GM19324 (cell line): ENCODE results near the gene SDC4.
A peak's percentile ranks its signal among the peaks of the same experiment; 100 is the strongest.

ENCODE experiments used
- ATAC-seq: cut with Tn5 transposase; IDR thresholded peaks from one replicate; pipeline ENCODE4 v1.9.1; 2021; ENCODE audit warnings: mild to moderate bottlenecking, moderate library complexity; ENCODE audit not compliant: unreplicated experiment, low FRiP score

The SDC4 gene

DNA sequence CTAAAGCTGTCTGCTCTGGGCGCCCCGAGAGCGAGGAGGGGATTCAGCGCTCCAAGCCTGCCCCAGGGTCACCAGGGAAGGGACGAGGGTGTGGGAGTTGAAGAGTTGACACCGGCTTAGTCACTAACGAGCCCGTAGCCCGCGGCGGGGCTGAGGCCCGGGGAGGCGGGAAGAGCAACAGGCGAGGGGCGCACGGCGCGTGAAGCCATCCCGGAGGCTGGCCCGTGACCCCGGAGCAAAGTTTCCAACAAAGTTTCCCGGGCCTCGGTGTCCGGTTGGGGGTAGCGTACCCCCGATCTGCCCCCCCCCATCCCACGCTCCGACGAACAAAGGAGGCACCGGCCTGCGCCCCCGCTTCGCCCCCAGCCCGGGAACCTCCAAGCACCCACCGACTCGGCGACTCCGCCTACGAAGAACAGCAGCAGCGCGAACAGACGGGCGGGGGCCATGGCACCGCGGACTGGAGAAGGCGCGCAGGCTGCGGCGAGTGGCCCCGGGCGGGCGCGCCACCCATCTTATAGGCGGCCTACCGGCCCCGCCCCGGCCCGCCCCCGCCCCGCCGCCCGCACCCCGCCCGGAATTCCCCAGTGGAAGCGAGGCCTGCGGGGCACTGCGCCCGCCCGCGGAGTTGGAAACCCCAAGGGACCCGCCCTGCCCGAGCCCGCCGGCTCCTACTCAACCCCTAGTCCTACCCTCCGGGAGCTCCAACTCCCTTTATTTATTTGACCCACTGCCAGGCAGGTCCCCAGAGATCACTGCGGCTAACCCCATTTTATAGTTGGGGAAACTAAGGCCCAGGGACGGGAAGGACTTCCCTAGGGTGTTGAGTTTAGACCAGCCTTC, at the start of gene SDC4:
Gene SDC4 (minus strand): TSS at position 489 of the 843 bp plus-strand sequence. CDS start 40 bp downstream, at position 449.
- no peak for ATAC-seq

GRCh38 chr20:45395114-45395415, 46.8 kb upstream of the SDC4 start:
- ATAC-seq = no peak

- ATAC-seq = no peak
Measured at GRCh38 chr20:45394221-45395113, 46.2 kb upstream of the SDC4 start.

DNA sequence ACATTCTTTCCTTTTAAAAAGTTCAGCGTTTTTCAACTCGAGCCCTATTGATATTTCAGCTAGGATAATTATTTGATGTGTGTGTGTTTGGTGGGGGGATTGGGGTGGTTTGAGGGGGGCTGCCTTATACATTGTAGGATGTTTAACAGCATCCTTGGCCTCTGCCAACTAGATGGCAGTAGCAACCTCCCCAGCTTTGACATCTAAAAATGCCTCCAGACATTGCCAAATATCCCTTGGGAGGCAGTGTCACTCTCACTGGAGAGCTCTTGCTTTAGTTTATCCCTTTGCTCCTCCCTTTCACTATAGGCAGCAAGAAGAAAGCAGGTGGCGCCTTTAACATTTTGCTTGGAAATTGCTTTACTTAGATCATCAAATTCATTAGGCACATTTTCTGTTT, 44.5 kb upstream of the SDC4 start:
- no peak for ATAC-seq

GRCh38 chr20:45391559-45391958, 43.3 kb upstream of the SDC4 start:
- ATAC-seq = no peak

DNA sequence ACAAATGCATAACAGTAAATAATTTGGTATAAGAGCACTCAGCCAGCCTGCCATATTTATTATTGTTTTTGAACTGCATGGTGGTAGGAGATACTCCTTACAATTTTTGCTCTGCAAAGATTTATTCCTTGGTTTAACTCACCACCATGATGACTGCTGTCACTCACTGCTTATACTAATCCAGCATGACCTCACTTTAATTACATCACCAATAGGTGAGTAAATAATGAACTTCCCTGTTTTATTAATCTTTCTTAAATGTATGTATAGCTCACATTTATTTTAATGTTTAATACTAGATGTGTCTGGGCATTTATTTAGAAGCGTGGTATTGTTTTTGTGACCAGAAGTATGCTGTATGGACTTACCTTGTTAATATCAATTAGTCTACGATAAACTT, 42.7 kb upstream of the SDC4 start:
- no peak for ATAC-seq

DNA sequence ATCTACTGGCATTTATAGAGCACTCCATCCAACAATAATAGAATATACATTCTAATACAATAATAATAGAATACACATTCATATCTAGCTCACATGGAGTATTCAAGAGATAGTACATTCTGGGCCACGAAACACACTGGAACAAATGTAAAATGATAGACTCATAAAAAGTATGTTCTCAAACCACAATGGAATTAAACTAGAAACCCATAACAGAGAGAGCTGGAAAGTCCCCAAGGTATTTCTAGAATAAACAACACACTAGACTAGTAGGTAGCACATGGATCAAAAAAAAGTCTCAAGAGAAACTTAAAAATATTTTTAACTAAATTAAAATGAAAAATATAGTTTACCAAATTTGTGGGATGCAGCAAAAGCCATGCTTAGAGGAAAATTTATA, 39.0 kb upstream of the SDC4 start:
- no peak for ATAC-seq

- no peak for ATAC-seq
Measured at GRCh38 chr20:45378191-45378590, 30.0 kb upstream of the SDC4 start, which contains the start of gene TP53TG5. Gene TP53TG5, minus strand, starts transcription at chr20:45378325. Its CDS starts 89 bp downstream, at chr20:45378236.

GRCh38 chr20:45377269-45377668, 29.0 kb upstream of the SDC4 start:
- no peak for ATAC-seq

GRCh38 chr20:45374966-45375365, 26.7 kb upstream of the SDC4 start:
- ATAC-seq = no peak

DNA sequence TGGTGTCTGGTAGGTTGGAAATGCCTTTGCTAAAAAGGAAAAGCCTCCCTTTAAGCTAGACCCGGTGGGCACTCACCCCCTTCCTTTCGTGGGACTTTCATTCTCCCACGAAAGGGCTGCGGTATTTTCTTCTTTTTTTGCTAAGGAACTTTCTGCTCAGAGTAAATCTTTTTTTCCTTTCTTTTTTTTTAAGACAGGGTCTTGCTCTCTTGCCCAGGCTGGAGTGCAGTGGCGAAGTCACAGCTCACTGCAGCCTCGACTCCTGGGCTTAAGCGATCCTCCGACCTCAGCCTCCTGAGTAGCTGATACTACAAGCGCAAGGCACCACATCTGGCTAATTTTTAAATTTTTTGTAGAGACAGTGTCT, 25.9 kb upstream of the SDC4 start:
- no peak for ATAC-seq

- ATAC-seq = peak; percentile 71
Measured at GRCh38 chr20:45373353-45374100, 25.3 kb upstream of the SDC4 start.

DNA sequence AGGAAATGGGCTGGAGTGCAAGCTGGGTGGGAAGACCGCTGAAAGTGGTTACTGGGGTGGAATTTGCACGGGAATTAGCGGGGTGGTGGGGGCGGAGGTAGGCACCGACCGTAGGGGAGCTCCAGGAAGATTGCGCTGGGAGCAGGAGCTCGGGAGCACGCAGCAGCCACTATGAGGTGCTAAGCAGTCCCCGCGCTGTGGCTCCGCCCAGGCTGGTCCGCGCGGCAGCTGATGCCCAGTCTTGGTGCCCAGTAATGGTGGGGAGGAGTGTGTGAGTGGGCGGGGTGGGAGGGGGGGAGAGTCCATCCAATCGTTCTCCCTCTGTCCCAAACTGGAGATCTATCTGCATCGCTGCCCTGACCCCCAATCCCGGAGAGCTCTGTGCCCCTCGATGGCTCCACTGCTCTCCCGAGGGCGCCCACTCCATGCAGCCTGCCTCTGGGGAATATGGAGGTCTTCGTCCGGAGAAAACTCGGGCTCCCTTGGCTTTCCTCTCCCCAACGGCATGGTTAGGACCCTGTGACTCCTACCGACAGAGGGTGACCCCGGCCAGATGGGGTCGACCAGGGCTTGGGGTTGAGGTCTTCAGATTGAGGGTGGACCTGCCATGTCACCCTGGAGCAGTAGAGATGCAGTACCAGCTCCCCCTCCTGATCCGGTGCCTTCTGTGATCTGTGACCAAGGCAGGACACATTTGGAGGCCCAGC, 24.6 kb upstream of the SDC4 start:
- ATAC-seq = no peak

GRCh38 chr20:45372241-45372640, 24.0 kb upstream of the SDC4 start:
- no peak for ATAC-seq

DNA sequence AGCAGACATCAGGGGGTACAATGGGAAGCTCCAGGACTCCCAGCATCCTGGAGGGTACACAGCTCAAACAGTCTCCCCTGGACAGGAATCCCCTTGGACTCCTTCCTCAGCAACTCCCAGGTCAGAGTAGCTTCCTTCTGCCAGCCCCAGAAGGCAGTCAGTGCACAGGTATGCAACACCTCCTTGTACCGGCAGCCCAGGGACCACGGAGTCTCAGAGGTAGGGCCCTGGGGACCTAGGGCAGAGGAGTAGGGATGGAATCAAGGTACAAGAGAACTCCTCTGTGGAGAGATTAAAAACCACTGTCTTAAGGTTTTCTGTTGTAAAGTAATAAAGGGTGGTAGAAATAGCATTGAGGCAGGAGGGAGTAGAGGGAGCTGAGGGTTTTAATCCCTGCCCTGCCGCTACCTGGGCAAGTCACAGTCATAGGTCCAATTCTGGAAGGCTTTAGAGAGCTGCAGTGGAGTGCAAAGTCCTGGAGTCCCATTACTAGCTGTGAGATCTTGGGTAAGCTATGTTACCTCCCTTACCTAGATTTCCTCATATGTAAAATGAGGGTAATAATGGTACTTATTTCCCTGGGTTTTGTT, 22.4 kb upstream of the SDC4 start:
- no peak for ATAC-seq

GRCh38 chr20:45368221-45368980, 20.2 kb upstream of the SDC4 start:
- ATAC-seq = peak; percentile 81

DNA sequence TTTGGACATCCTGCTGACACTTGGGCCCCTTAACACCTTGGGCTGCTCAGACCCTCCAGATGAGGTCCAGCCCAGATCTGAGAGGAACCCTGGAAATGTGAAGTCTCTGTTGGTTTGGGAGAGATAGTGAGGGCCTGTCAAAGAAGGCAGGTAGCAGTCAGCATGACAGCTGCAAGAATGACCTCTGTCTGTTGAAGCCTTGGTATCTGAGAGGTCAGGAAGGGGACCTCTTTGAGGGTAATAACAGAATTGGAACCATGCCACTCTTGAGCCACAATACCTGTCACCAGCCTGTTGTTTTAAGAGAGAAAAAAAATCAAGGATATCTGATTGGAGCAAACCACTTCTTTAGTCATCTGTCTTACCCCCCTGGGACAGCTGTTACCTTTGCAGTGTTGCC, 18.9 kb upstream of the SDC4 start:
- ATAC-seq = no peak

GRCh38 chr20:45366631-45367030, 18.4 kb upstream of the SDC4 start:
- ATAC-seq = no peak

DNA sequence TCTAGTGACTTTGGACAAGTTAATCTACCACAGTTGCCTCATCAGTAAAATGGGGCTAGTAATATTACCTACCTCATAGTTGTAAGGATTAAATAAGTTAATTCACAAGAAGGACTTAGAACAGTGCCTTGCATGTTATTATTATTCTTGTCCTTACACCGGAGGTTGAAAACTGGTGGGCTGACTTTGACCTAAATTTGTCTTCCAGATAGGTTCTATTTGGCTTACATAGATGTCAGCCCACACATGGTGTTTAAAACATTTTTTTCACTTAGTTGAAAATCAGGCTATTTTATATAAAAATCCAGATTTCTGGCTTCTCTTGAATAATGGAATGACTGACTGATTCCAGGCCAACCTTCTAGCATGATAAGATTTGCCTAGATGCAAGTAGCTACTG, 18.0 kb upstream of the SDC4 start:
- ATAC-seq = no peak
